H1 (cell line): ENCODE results near the gene ETFDH. TPM values are rescaled to one million over a fixed set of nuclear protein-coding genes. Genes with fewer than 3 reads are reported as not detected.

ENCODE experiments used
- CTCF ChIA-PET: fragments of 300-600 bp; sonication (Branson Sonifier 250); formaldehyde crosslinking; loops from one replicate; lab custom pipeline; 2021; ENCODE audit not compliant: partially characterized antibody; lab: Charles Lee
- POLR2A ChIA-PET: fragments of 300-600 bp; sonication (Branson Sonifier 250); formaldehyde crosslinking; loops from one replicate; lab custom pipeline; 2021; ENCODE audit warnings: inconsistent platforms; ENCODE audit not compliant: partially characterized antibody; lab: Charles Lee
- DNase-seq, 2 experiments: peaks; one replicate each; pipeline versions ENCODE4 v3.0.0 to v3.0.0-alpha.2; 2010 to 2022; ENCODE audit warnings: low spot score in 2 of 2, low read depth in 1 of 2, mixed read lengths in 1 of 2
- FAIRE-seq: peaks from 2 replicates; lab custom pipeline; 2011; peaks lifted over from hg19 to GRCh38; lab: Jason Lieb, UNC
- H2AFZ ChIP-seq: 2 replicates; pipeline ENCODE4 v1.8.1; 2012; ENCODE audit warnings: low read length, inconsistent platforms
- H2AK5ac ChIP-seq: 2 replicates; pipeline ENCODE4 v1.6.1; 2013; ENCODE audit warnings: low read depth, low read length
- H2BK120ac ChIP-seq: replicated peaks from 2 replicates; pipeline ENCODE3; 2013; ENCODE audit warnings: low read depth, low read length, inconsistent platforms
- H2BK12ac ChIP-seq: 2 replicates; pipeline ENCODE4 v1.6.1; 2013; ENCODE audit warnings: low read depth, low read length
- H2BK15ac ChIP-seq: 2 replicates; pipeline ENCODE4 v1.6.1; 2013; ENCODE audit warnings: low read length
- H2BK20ac ChIP-seq: 2 replicates; pipeline ENCODE4 v1.6.1; 2013; ENCODE audit warnings: low read length
- H2BK5ac ChIP-seq: 2 replicates; pipeline ENCODE4 v1.6.1; 2013; ENCODE audit warnings: low read depth, low read length
- H3K14ac ChIP-seq: 2 replicates; pipeline ENCODE4 v1.6.1; 2013; ENCODE audit warnings: inconsistent platforms; ENCODE audit not compliant: insufficient read length
- H3K18ac ChIP-seq: 2 replicates; pipeline ENCODE4 v1.6.1; 2013; ENCODE audit warnings: low read length; ENCODE audit errors: extremely low read depth
- H3K23ac ChIP-seq: 2 replicates; pipeline ENCODE4 v1.6.1; 2013; ENCODE audit warnings: inconsistent platforms; ENCODE audit not compliant: insufficient read length
- H3K23me2 ChIP-seq: 2 replicates; pipeline ENCODE4 v1.6.1; 2013; ENCODE audit warnings: low read depth, low read length
- H3K27ac ChIP-seq: 2 replicates; pipeline ENCODE4 v1.6.1; 2011; ENCODE audit warnings: low read depth, low read length, inconsistent platforms
- H3K27me3 ChIP-seq, 4 experiments: replicated peaks in 1 of 4; 1 replicate in 1 of 4; 2 replicates in 3 of 4; pipeline versions ENCODE4 v1.6.1 to v1.8.1; 2011 to 2013; ENCODE audit warnings: low read length in 3 of 4, mild to moderate bottlenecking in 3 of 4, inconsistent platforms in 2 of 4, mixed read lengths in 2 of 4, moderate library complexity in 1 of 4; ENCODE audit not compliant: control insufficient read depth in 3 of 4, insufficient read depth in 3 of 4; ENCODE audit errors: extremely low read depth in 1 of 4
- H3K36me3 ChIP-seq, 4 experiments: 2 replicates each; pipeline versions ENCODE4 v1.6.1 to v1.8.1; 2011 to 2013; ENCODE audit warnings: mild to moderate bottlenecking in 4 of 4, low read length in 3 of 4, moderate library complexity in 2 of 4, control low read depth in 1 of 4, inconsistent platforms in 1 of 4; ENCODE audit not compliant: insufficient read depth in 4 of 4, control insufficient read depth in 2 of 4
- H3K4ac ChIP-seq: replicated peaks from 2 replicates; pipeline ENCODE3; 2013; ENCODE audit warnings: low read length, low read depth, mixed read lengths, inconsistent platforms; ENCODE audit not compliant: insufficient read length
- H3K4me1 ChIP-seq, 4 experiments: replicated peaks in 1 of 4; 1 replicate in 1 of 4; 2 replicates in 3 of 4; pipeline versions ENCODE4 v1.6.1 to v1.8.1; 2011 to 2013; ENCODE audit warnings: low read length in 3 of 4, inconsistent platforms in 2 of 4, mixed read lengths in 1 of 4; ENCODE audit not compliant: insufficient read depth in 4 of 4, control insufficient read depth in 3 of 4
- H3K4me2 ChIP-seq, 2 experiments: 2 replicates each; pipeline versions ENCODE4 v1.6.1 to v1.8.1; 2011 to 2013; ENCODE audit warnings: low read depth in 2 of 2, low read length in 2 of 2, control low read depth in 1 of 2, inconsistent platforms in 1 of 2, mild to moderate bottlenecking in 1 of 2; ENCODE audit not compliant: insufficient read depth in 1 of 2
- H3K4me3 ChIP-seq, 4 experiments: fragments of 200-600, 300-600 bp in 1 of 4; sonication (generic), shearing (Covaris generic), sonication (Bioruptor Twin) in 1 of 4; 2 replicates each; pipeline versions ENCODE4 v1.5.1 to v1.8.1; 2011 to 2016; ENCODE audit warnings: low read length in 4 of 4, low read depth in 3 of 4, control low read depth in 2 of 4, inconsistent platforms in 2 of 4, mild to moderate bottlenecking in 2 of 4, mixed read lengths in 1 of 4, moderate library complexity in 1 of 4; ENCODE audit not compliant: insufficient read depth in 2 of 4; ENCODE audit errors: extremely low read depth in 1 of 4
- H3K56ac ChIP-seq: replicated peaks from 2 replicates; pipeline ENCODE3; 2013; ENCODE audit warnings: low read depth, mild to moderate bottlenecking, mixed read lengths, low read length, inconsistent platforms; ENCODE audit not compliant: insufficient read length
- H3K79me1 ChIP-seq: 2 replicates; pipeline ENCODE4 v1.6.1; 2013; ENCODE audit warnings: low read depth, low read length, control low read depth
- H3K79me2 ChIP-seq, 2 experiments: 2 replicates each; pipeline versions ENCODE4 v1.6.1 to v1.8.1; 2012 to 2013; ENCODE audit warnings: low read length in 2 of 2, mild to moderate bottlenecking in 2 of 2, inconsistent platforms in 1 of 2; ENCODE audit not compliant: insufficient read depth in 2 of 2, control insufficient read depth in 1 of 2
- H3K9ac ChIP-seq, 4 experiments: replicated peaks in 1 of 4; 1 replicate in 1 of 4; 2 replicates in 3 of 4; pipeline versions ENCODE4 v1.6.1 to v1.8.1; 2011 to 2013; ENCODE audit warnings: low read depth in 3 of 4, low read length in 3 of 4, control low read depth in 2 of 4, mild to moderate bottlenecking in 2 of 4, moderate library complexity in 2 of 4, inconsistent platforms in 1 of 4; ENCODE audit errors: extremely low read depth in 1 of 4
- H3K9me3 ChIP-seq, 2 experiments: 2 replicates each; pipeline versions ENCODE4 v1.6.1 to v1.8.1; 2012 to 2013; ENCODE audit warnings: mild to moderate bottlenecking in 2 of 2, moderate library complexity in 2 of 2, control low read depth in 1 of 2, inconsistent platforms in 1 of 2, low read depth in 1 of 2, low read length in 1 of 2, mixed read lengths in 1 of 2; ENCODE audit not compliant: insufficient read depth in 2 of 2
- H4K20me1 ChIP-seq, 2 experiments: replicated peaks in 1 of 2; 2 replicates each; pipeline versions ENCODE3 to v1.8.1; 2011 to 2013; ENCODE audit warnings: inconsistent platforms in 2 of 2, low read length in 2 of 2, mild to moderate bottlenecking in 1 of 2; ENCODE audit not compliant: insufficient read depth in 2 of 2, control insufficient read depth in 1 of 2
- H4K5ac ChIP-seq: 2 replicates; pipeline ENCODE4 v1.6.1; 2013; ENCODE audit warnings: low read length, low read depth, mixed read lengths, inconsistent platforms; ENCODE audit not compliant: insufficient read length
- H4K8ac ChIP-seq: 2 replicates; pipeline ENCODE4 v1.8.0; 2013; ENCODE audit warnings: mild to moderate bottlenecking, moderate library complexity, low read length, inconsistent platforms; ENCODE audit not compliant: insufficient read depth; ENCODE audit errors: extremely low read depth
- H4K91ac ChIP-seq: replicated peaks from 2 replicates; pipeline ENCODE3; 2013; ENCODE audit warnings: low read length, mixed read lengths, inconsistent platforms; ENCODE audit not compliant: insufficient read length
- BACH1 ChIP-seq: IDR thresholded peaks from 2 replicates; pipeline ENCODE4 v1.6.1; 2012; ENCODE audit warnings: low read length, improper control_type of control experiment
- BCL11A ChIP-seq, 2 experiments: IDR thresholded peaks; one replicate each; pipeline ENCODE4 v1.6.1; 2011; ENCODE audit warnings: low read depth in 2 of 2, low read length in 2 of 2, mild to moderate bottlenecking in 2 of 2
- CBX5 ChIP-seq: fragments of 300-800, 300-1000 bp; sonication (generic); IDR thresholded peaks from 2 replicates; pipeline ENCODE4 v1.7.1; 2016; ENCODE audit warnings: antibody characterized with exemption, low read length, low read depth
- EGR1 ChIP-seq: IDR thresholded peaks from 2 replicates; pipeline ENCODE4 v1.6.1; 2011; ENCODE audit warnings: low read depth, low read length, borderline replicate concordance
- EZH2 ChIP-seq: fragments of 200-600 bp; sonication (generic); IDR thresholded peaks from 2 replicates; pipeline ENCODE4 v1.7.1; 2012; ENCODE audit warnings: low read depth, mild to moderate bottlenecking, moderate library complexity, low read length, inconsistent platforms; ENCODE audit not compliant: severe bottlenecking
- GTF2F1 ChIP-seq: IDR thresholded peaks from 2 replicates; pipeline ENCODE4 v1.6.1; 2012; ENCODE audit warnings: low read depth, low read length, improper control_type of control experiment, borderline replicate concordance
- KDM1A ChIP-seq: fragments of 200-600, 300-600 bp; sonication (generic); IDR thresholded peaks from 2 replicates; pipeline ENCODE4 v1.7.1; 2016; ENCODE audit warnings: mild to moderate bottlenecking, low read length, borderline replicate concordance
- KDM4A ChIP-seq: IDR thresholded peaks from one replicate; pipeline ENCODE4 v1.7.1; 2012; ENCODE audit warnings: low read depth, mild to moderate bottlenecking, moderate library complexity, low read length, inconsistent platforms; ENCODE audit not compliant: severe bottlenecking
- SAP30 ChIP-seq: fragments of 300-600 bp; sonication (generic); IDR thresholded peaks from 2 replicates; pipeline ENCODE4 v1.7.1; 2012; ENCODE audit warnings: low read length, moderate library complexity, mild to moderate bottlenecking, inconsistent platforms; ENCODE audit not compliant: insufficient read depth, insufficient replicate concordance
- SP4 ChIP-seq: IDR thresholded peaks from 2 replicates; pipeline ENCODE4 v1.6.1; 2012; ENCODE audit warnings: low read length, inconsistent platforms
- SRF ChIP-seq: IDR thresholded peaks from 2 replicates; pipeline ENCODE4 v1.6.1; 2011; ENCODE audit warnings: mild to moderate bottlenecking, low read depth, low read length, moderate library complexity
- WGBS, 2 experiments: shearing (Covaris generic) in 1 of 2; methylation state at CpG; one replicate each; pipeline versions ENCODE4 v1.1.6 to v1.1.7; 2013 to 2015; ENCODE audit warnings: low lambda C conversion rate in 2 of 2, mixed read lengths in 2 of 2, inconsistent platforms in 1 of 2, low coverage in 1 of 2, missing lambda C conversion rate in 1 of 2; ENCODE audit not compliant: insufficient replicate concordance in 2 of 2, insufficient coverage in 1 of 2, insufficient read length in 1 of 2; ENCODE audit errors: extremely low coverage in 1 of 2, missing lambda C conversion rate in 1 of 2; 5-methylcytosine and 5-hydroxymethylcytosine counted together
- polyA plus RNA-seq, 7 experiments: library from polyadenylated mRNA; depleted of rRNA in 3 of 7; stranded (reverse) in 5 of 7; unstranded in 2 of 7; fragments of >200 nt in 5 of 7; fragments of 200-250 nt in 2 of 7; gene quantifications; 1 replicate in 5 of 7; 2 replicates in 1 of 7; 4 replicates in 1 of 7; pipeline versions ENCODE4 v1.2.1 to v1.2.3, GENCODE V29; 2011 to 2013; ENCODE audit warnings: missing spikeins in 2 of 7, mixed read lengths in 2 of 7
- total RNA-seq: library from RNA; stranded (reverse); fragmentation: NEBNext Ultra II Directional; extraction: Animal tissue kit (Norgen Biotek cat#: 25700); gene quantifications from 2 replicates; pipeline ENCODE4 v1.2.1, GENCODE V29; 2021
- TF ChIP-seq, protein P1 (sequence below): IDR thresholded peaks from 2 replicates; pipeline ENCODE4 v1.6.1; 2012; ENCODE audit warnings: low read length, inconsistent platforms

ETFDH gene
- total and polyA plus RNA-seq, 2 of the 8 experiments (the other 6 are each of a cell fraction or from before 2014, with no cell fraction given), result 11.3 to 15.7 TPM

DNA sequence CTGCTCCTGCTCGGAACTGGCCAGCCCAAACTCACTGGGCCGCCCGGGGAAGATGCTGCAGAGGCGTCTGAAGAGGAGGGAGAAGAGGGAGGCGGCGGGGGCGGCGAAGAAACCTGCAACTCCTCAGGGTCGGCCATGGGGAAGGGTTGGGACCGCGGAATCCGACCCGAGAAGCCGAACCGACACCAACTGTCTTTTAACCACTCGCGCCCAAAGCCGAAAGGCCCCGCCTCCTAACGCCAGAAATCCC is 506 bp upstream of the ETFDH start, which contains the start of gene C4orf46:
C4orf46 (minus strand) TSS at position 223 of the 250 bp plus-strand sequence; CDS start at position 137, 86 bp downstream.
- peaks cover 4 to 44% of the 10 kb centered on the region in 2 experiments for H3K79me2 ChIP-seq
- H2BK12ac ChIP-seq, result peak within 1 kb of the TSS; percentile 40; the same call in 1 of the 2 replicates
- H3K4me3 ChIP-seq, result peak within 1 kb of the TSS; percentile 73 to 94 (median 75)
- peak within 1 kb of the TSS; percentile 79; the same call in 1 of the 2 replicates for H2AFZ ChIP-seq
- no peak within 1 kb of the TSS for H3K14ac ChIP-seq
- no peak within 1 kb of the TSS for H2BK20ac ChIP-seq
- H3K9ac ChIP-seq, result peak within 1 kb of the TSS; percentile 87 to 97 (median 91)
- no peak within 1 kb of the TSS for H2BK120ac ChIP-seq
- ChIA-PET POLR2A (interaction anchor here (0.7 to 1.2 kb wide), 2 partner anchors 9 to 179 kb away, joined by 3 read pairs; no protein-coding TSS in a partner anchor), CTCF (interaction anchor here (0.6 to 1.8 kb wide), 2 partner anchors 11 to 174 kb away, joined by 3 to 7 read pairs; no protein-coding TSS in a partner anchor)
- whole genome bisulfite sequencing, 2 experiments, result 2% methylated on average over 20 of the region's 20 CpGs; no CpG with 5 or more reads in 1 of the 2 experiments
- no peak within 1 kb of the TSS for H3K23ac ChIP-seq
- H3K4ac ChIP-seq, result no peak within 1 kb of the TSS
- H4K20me1 ChIP-seq, result no peaks in the 10 kb centered on the region
- H2AK5ac ChIP-seq, result no peak within 1 kb of the TSS
- peak within 1 kb of the TSS; percentile 40 for H3K56ac ChIP-seq
- H3K4me2 ChIP-seq, result peak within 1 kb of the TSS; percentile 70 to 96
- DNase-seq (peak in 1 of 2 experiments; percentile 84), FAIRE-seq (no peak)
- H2BK5ac ChIP-seq, result peak within 1 kb of the TSS; percentile 69
- peak within 1 kb of the TSS; percentile 70; the same call in 1 of the 2 replicates for H3K27ac ChIP-seq
- no peaks in the 10 kb centered on the region for H3K9me3 ChIP-seq
- peak within 1 kb of the TSS; percentile 48 for H4K5ac ChIP-seq
- H3K79me1 ChIP-seq, result 0 out of 2 replicates have a peak, but pooled peaks cover 3% of the 10 kb centered on the region
- no peaks in the 10 kb centered on the region for H3K27me3 ChIP-seq
- H3K18ac ChIP-seq, result peak within 1 kb of the TSS; percentile 39; the same call in 1 of the 2 replicates
- peak within 1 kb of the TSS; percentile 91 for H4K8ac ChIP-seq
- peak within 1 kb of the TSS; percentile 59 for H4K91ac ChIP-seq
- peaks cover 0 to 3% (median 2%) of the 10 kb centered on the region in 4 experiments; a peak in 2 of 7 replicates for H3K4me1 ChIP-seq
- H3K23me2 ChIP-seq, result peaks cover 11% of the 10 kb centered on the region
- peak within 1 kb of the TSS; percentile 19; the same call in 1 of the 2 replicates for H2BK15ac ChIP-seq
- peaks cover 0 to 15% (median 0%) of the 10 kb centered on the region in 4 experiments; a peak in 3 of 8 replicates for H3K36me3 ChIP-seq
- TF ChIP-seq KDM1A (no peak), CBX5 (no peak), EGR1 (no peak), BACH1 (no peak), SP4 (no peak), KDM4A (peak; percentile 5), GTF2F1 (no peak), EZH2 (no peak), BCL11A (IDR thresholded peaks at IDR 0.05; ENCODE audit: low read depth in 2 of 2, low read length in 2 of 2) (no peak), SAP30 (no peak), SRF (no peak)
- TF ChIP-seq, protein P1, sequence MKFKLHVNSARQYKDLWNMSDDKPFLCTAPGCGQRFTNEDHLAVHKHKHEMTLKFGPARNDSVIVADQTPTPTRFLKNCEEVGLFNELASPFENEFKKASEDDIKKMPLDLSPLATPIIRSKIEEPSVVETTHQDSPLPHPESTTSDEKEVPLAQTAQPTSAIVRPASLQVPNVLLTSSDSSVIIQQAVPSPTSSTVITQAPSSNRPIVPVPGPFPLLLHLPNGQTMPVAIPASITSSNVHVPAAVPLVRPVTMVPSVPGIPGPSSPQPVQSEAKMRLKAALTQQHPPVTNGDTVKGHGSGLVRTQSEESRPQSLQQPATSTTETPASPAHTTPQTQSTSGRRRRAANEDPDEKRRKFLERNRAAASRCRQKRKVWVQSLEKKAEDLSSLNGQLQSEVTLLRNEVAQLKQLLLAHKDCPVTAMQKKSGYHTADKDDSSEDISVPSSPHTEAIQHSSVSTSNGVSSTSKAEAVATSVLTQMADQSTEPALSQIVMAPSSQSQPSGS, result no peak
